Glomerular endothelial cell (primary cell): ENCODE results near the gene MAP1LC3A. TPM values are rescaled to one million over a fixed set of nuclear protein-coding genes. Genes with fewer than 3 reads are reported as not detected.

Experiments used
- DNase-seq: peaks from one replicate; pipeline ENCODE4 v3.0.0-alpha.2; 2011; ENCODE audit warnings: low read depth, low spot score; ENCODE audit errors: extremely low read depth
- total RNA-seq: library from RNA; depleted of rRNA; stranded (reverse); fragments of >200 nt; gene quantifications from 2 replicates; pipeline ENCODE4 v1.2.3, GENCODE V29; 2015

The MAP1LC3A gene
- total RNA-seq, 1 donor from 2014 or later = 97.0 TPM

DNA sequence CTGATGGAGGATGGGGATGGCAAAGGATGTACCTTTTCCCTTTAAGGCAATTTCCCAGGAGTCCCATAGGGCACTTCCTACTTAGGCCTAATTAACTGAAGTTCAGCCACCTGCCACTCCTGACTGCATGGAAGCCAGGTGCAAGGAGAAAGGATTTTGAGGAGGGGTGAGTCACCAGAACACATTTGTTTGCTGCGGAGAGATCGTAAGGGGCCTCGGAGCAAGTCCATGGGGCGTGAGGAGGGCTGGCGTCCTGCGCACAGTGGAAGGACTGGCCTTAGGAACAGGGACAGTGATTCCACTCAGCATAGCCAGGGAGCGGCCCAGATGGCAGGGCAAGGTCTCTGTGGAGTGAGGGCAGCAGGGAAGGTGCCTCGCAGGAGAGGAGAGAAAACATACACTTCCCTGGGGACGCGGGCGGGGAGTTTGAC, 11.8 kb upstream of the MAP1LC3A start:
- no peak for DNase-seq

DNA sequence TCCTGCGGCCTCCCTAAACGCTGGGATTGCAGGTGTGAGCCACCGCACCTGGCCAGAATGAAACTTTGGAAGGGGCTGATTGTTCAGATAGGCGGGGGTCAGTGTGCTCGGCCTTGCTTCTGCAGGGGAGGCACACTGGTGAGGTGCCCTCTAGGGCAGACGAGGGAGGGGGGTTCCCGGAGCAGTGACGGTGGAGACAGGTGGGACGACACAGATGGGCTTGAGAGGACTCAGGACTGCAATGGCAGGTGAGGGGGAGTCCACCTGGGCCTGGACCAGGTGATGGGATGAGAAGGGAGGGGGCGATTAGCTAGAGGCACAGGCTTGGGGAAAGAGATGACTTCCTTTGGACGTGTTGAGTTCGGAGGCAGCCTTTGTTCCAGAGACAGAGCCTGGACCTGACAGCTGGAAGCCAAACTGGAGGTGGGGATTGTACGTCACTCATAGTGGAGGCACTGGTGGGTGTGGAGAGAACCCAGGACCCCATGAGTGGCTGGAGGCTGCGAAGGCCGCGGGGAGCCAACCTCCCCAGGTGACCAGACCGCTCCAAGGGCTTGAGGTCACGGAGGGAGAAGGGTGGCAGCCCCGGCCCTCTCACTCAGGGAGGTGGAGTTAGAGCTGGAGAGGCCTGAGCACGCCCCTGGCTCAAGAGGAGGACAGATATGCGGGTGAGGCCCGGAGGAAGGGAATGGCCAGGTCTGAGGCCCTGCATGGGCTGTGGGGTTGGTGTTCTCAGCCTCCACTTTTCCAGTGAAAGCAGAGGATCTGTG, 10.5 kb upstream of the MAP1LC3A start:
- DNase-seq = no peak

- no peak for DNase-seq
Measured at GRCh38 chr20:34549291-34549928, 9.1 kb upstream of the MAP1LC3A start.

DNA sequence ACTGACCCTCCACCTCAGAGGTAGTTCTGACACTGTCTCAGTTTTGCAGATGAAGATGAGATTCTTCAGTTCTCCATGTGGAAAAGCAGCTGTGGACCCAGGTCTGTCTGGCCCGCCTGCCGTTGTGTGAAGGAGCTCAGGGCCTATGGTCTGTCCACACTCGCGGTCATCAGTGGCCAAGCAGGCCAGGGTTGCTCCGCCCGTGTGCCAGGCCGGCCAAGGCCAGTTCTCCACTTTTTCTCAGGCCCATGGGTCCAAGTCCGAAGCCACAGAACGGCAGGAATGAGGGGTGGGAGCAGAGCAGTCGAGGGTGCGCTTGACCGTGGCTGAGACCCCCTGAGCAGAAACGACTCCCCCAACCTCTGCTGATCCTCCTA, 8.6 kb upstream of the MAP1LC3A start:
- no peak for DNase-seq

DNA sequence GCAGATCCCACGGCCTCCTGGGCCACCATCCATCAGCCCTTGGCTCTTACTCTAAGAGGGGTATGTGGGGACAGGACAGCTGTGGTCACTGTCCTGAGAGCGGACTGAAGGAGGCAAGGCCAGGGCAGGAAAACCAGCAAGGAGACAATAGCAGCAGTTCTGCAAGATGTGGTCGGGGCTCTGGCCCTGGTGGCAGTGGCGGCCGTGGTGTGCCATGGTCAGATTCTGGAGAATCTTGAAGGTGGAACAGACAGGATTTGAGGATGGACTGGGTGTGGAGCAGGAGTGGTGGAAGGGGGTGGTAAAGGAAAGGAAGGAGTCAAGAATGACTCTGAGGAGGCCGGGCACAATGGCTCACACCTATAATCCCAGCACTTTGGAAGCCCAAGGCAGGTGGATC, 5.9 kb upstream of the MAP1LC3A start:
- DNase-seq = no peak

GRCh38 chr20:34553366-34553867, 5.1 kb upstream of the MAP1LC3A start:
- no peak for DNase-seq

DNA sequence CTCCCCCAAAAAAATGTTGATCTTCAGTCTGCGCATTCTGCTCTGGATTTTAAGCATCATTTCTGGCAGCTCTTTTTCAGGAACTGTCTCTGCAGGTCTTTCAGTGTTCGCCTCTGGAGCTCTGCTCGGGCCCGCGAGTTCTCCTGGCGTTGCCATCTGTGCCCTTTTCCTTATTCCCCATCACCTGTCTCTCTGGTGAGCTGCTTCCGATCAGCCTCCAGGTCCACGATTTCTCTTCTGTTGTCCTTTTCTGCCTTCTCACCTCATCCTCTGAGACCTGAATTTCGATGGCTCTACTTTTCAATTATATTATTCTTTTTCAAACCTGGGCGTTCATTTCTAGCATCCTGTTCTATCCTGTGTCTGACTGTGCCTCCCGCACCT, 590 bp upstream of the MAP1LC3A start:
- no peak for DNase-seq

DNA sequence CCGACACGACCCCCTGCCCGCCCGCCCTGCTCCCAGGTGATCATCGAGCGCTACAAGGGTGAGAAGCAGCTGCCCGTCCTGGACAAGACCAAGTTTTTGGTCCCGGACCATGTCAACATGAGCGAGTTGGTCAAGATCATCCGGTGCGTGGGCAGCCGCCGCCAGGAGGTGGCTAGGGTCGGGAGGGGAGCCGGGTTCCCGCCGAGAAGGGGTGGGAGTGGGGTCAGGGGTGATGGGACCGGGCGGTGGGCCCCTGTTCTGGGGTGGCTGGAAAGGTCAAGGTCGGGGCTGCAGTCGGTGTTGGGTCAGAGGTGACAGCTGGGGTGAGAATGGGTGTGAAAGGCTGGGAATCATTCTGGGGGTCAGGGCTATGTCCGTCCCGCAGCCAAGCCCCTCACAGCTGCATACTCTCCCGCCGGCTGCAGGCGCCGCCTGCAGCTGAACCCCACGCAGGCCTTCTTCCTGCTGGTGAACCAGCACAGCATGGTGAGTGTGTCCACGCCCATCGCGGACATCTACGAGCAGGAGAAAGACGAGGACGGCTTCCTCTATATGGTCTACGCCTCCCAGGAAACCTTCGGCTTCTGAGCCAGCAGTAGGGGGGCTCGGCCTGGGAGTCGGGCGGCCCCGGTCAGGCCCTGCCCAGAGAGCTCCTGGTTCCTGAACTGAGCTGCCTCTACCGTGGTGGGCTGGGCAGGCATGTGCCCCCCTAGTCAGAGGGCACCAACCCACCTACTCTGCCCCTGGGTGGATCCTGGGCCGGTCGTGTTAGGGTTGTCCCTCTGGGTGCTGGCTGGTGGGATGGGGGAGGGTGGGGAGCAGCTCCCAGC, 1.0 kb downstream of the MAP1LC3A start:
- DNase-seq = no peak

GRCh38 chr20:34560141-34560523, 1.6 kb downstream of the MAP1LC3A start:
- no peak for DNase-seq

GRCh38 chr20:34560614-34561013, 2.1 kb downstream of the MAP1LC3A start:
- DNase-seq = no peak

GRCh38 chr20:34561661-34562060, 3.1 kb downstream of the MAP1LC3A start:
- no peak for DNase-seq

- DNase-seq = no peak
Measured at GRCh38 chr20:34562641-34563040, 4.1 kb downstream of the MAP1LC3A start.

- no peak for DNase-seq
Measured at GRCh38 chr20:34564833-34565232, 6.3 kb downstream of the MAP1LC3A start.

DNA sequence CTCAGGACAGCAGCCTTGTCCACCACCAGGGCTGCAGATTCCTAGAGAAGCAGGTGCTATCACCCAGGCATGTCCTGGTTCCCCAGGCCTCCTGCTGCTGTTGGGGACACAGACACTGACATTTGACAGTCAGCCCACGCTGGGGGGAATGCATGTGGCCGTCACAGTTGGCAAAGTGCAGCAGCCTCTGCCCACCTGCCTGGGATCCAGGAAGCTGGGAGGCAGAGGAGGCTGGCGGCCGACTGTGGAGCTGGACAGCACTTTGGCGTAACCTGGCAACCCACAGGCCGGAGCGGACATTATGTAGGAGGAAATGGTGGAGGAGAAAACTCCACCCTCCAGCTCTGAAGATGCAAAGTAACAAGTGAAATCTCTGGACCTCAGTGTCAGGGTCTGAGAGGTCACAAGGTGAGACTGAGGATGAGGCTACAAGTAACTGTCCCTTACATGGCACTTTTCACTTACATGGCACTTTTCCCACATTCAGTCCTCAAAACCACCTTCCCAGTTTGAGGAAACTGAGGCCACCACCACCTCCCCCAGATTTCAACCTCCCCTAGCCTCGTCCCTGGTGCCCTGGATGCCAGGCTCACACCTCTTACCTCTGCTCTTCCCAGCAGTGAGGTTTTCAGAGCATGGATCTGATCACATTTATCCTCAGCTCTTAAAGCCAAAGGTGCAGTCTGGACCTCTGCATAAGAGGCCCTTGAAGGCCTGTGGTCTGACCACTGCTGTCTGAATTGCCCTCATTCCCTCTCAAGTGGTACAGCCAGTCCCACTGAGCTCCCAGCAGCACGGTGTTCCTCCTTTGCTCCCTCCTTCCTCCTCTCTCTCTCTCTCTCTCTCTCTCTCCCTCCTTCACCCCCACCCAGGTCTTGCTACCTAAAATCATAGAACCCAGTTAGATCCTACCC, 8.7 kb downstream of the MAP1LC3A start:
- DNase-seq = no peak

DNA sequence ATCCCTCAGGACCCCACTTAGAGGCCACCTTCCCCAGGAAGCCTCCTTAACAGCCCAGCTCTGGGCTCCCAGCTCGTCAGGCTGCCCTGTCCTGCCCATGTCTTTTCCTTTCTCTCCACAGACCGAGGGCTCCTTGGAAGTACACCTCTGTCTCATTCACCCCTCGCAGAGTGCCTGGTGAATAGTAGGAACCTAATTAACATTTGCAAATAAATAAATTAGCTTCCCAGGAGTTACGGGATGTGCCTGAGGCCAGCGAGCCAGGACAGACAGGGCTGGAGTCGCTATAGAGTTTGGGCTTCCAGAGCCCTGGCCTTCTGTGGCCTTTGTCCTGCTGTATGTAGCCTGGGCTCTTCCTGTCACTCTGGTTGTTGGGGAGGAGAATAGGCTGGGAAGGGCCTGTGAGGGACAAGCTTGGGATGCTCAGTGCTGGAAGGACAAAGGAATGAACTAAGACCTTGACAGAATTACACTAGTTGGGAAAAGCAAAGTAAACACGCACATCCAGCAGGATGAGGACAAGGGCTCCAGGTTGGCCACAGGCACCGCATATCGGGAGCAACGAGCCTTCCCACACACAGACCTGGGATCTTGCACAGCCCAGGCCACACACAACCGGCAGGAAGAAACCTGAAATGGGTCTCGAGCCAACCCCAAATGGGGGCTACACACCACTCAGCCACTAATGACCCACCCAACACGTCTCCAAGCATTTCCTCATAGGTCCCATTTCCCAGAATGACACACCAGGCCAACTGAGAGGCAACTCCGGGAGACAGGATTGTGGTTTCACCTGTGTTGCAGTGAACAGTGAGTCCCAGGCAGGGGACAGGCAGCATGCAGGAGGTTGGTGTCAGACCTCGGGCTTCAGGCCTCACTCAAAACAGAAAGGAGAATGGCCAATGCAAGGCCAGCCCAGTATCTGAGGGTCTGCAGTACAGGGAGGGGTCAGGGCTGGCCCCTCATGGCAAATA, 9.7 kb downstream of the MAP1LC3A start:
- DNase-seq = no peak

- DNase-seq = no peak
Measured at GRCh38 chr20:34569598-34569997, 11.1 kb downstream of the MAP1LC3A start.

DNA sequence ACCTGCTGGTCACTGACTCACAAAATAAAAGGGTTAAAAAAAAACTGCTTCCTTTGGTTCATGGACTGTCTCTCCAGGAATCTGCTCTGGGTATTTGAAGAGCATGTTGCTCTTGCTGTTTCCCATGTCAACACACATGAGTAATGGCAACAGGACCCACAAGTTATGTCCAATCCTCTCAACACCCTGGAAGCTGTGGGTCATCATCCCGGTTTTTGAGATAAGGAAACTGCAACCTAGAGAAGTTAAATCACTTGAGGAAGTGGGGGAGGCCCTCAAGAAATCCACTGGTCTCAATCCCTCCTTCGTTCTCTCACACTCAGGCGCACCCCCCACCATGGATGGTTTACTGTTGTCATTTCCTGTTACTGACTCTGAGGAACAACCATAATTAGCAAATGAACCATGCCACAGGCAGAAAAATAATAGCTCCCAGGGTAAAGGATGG, 12.4 kb downstream of the MAP1LC3A start:
- DNase-seq = peak; percentile 60

DNA sequence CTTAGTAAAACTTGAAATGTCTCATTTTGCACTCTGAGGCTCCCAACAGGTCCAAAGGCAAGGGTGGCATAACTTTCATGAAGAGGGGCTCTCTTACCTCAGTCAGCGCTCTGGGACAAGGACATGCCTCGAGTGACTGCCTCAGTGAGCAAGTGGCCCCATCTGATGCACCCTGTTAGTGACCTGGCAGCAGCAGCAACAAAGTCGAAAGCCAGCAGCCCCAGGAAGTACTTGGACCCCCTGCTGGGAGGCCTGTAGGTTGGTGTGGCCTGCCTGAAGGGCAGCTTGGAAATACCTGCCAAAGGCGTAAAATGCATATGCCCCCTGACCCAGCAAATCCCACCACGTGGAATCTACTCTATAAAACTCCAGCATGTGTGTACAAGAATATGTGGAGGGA, 13.2 kb downstream of the MAP1LC3A start:
- DNase-seq = no peak
